Gastrocnemius medialis (tissue), 4 donors: ENCODE measurements around the gene TNRC18. TPM values are rescaled to one million over a fixed set of nuclear protein-coding genes. Genes with fewer than 3 reads are reported as not detected.
"Not testable (repeated sequence)": the region's sequence is repeated elsewhere in the genome, so short reads cannot be mapped to it uniquely, and the experiment has no call there.

Experiments
- ATAC-seq, 2 donors: fragments of 150-250 bp; one replicate each; pipeline ENCODE4 v1.9.1; 2016
- DNase-seq, 2 donors: peaks; one replicate each; pipeline ENCODE4 v3.0.0-alpha.2; 2019
- H3K27ac ChIP-seq, 4 donors: fragments of 200-600 bp; sonication (generic); 1 replicate in 1 of 4; 2 replicates in 3 of 4; pipeline ENCODE4 v1.5.1; 2016 to 2018; ENCODE audit warnings: mild to moderate bottlenecking in 2 of 4, moderate library complexity in 1 of 4
- H3K27me3 ChIP-seq, 3 donors: fragments of 200-600 bp; sonication (generic) in 2 of 3; 1 replicate in 1 of 3; 2 replicates in 2 of 3; pipeline versions ENCODE4 v1.5.1 to v1.6.0; 2016 to 2019; ENCODE audit warnings: mild to moderate bottlenecking in 1 of 3, moderate library complexity in 1 of 3
- H3K36me3 ChIP-seq, 2 donors: fragments of 200-600 bp; sonication (generic) in 1 of 2; one replicate each; pipeline ENCODE4 v1.5.1; 2017 to 2018
- H3K4me1 ChIP-seq, 2 donors: fragments of 200-600 bp; sonication (generic) in 1 of 2; one replicate each; pipeline ENCODE4 v1.5.1; 2016 to 2017; ENCODE audit warnings: mild to moderate bottlenecking in 2 of 2
- H3K4me3 ChIP-seq, 4 donors: fragments of 200-600 bp; sonication (generic) in 3 of 4; 1 replicate in 1 of 4; 2 replicates in 3 of 4; pipeline ENCODE4 v1.5.1; 2016 to 2019; ENCODE audit warnings: mild to moderate bottlenecking in 2 of 4
- H3K9me3 ChIP-seq, 3 donors: fragments of 200-600 bp; sonication (generic) in 2 of 3; 1 replicate in 1 of 3; 2 replicates in 2 of 3; pipeline ENCODE4 v1.5.1; 2016 to 2019
- CTCF ChIP-seq, 5 experiments: fragments of 450-650 bp in 3 of 5; fragments of 200-600 bp in 2 of 5; sonication (generic) in 2 of 5; IDR thresholded peaks in 4 of 5; conservative IDR thresholded peaks in 1 of 5; 1 replicate in 4 of 5; 2 replicates in 1 of 5; pipeline ENCODE4 v1.5.1; 2016 to 2019; ENCODE audit warnings: antibody characterized with exemption in 5 of 5, mild to moderate bottlenecking in 3 of 5, moderate library complexity in 3 of 5
- POLR2A ChIP-seq, 2 donors: fragments of 450-650 bp; IDR thresholded peaks; one replicate each; pipeline ENCODE4 v1.6.1; 2017; ENCODE audit warnings: antibody characterized with exemption in 2 of 2, mild to moderate bottlenecking in 2 of 2, moderate library complexity in 2 of 2
- in situ Hi-C, 4 donors: fragments of 200-750 bp; cut with MboI; loops; one replicate each; pipeline versions ENCODE4 v1.15.0 to v1.8.0; 2017; ENCODE audit warnings: low sequenced_read_pairs in 4 of 4
- intact Hi-C: fragments of 100-400 bp; cut with DNase I; formaldehyde crosslinking; loops from one replicate; pipeline ENCODE4 v1.15.1; 2023; ENCODE audit warnings: low total_unique reads
- total RNA-seq, 4 donors: library from RNA; depleted of rRNA; stranded (reverse); fragments of >200 nt; gene quantifications; one replicate each; pipeline versions ENCODE4 v1.1.0 to v1.2.3, GENCODE V29; 2016

Gene TNRC18
- total RNA-seq, 4 donors from 2014 or later: 8.7 to 31.2 (median 20.5) TPM

GRCh38 chr7:5296015-5296610 lies 127.5 kb downstream of the TNRC18 start:
- DNase-seq: no peak
- TF ChIP-seq POLR2A (IDR thresholded peaks at IDR 0.05) (no peak), CTCF (IDR thresholded peaks at IDR 0.05 in 4 of 5, conservative IDR thresholded peaks at IDR 0.05 in 1 of 5) (no peak)
- H3K4me1 ChIP-seq: no peaks in the 10 kb centered on the region
- H3K27me3 ChIP-seq: peaks cover 0 to 7% (median 0%) of the 10 kb centered on the region in 3 donors
- H3K4me3 ChIP-seq: no peak overlapping the region
- in situ Hi-C loops (no loop called here), intact Hi-C loops (no loop called here)
- ATAC-seq: no peak
- no peaks in the 10 kb centered on the region for H3K9me3 ChIP-seq
- H3K27ac ChIP-seq: no peak overlapping the region
- H3K36me3 ChIP-seq: no peaks in the 10 kb centered on the region

GRCh38 chr7:5295039-5296014 lies 128.3 kb downstream of the TNRC18 start:
- Histone ChIP-seq H3K36me3 (no peaks in the 10 kb centered on the region), H3K27ac (no peak overlapping the region), H3K4me3 (no peak overlapping the region), H3K27me3 (peaks cover 0 to 7% (median 0%) of the 10 kb centered on the region in 3 donors), H3K9me3 (no peaks in the 10 kb centered on the region), H3K4me1 (no peaks in the 10 kb centered on the region)
- TF ChIP-seq CTCF (IDR thresholded peaks at IDR 0.05 in 4 of 5, conservative IDR thresholded peaks at IDR 0.05 in 1 of 5) (no peak), POLR2A (IDR thresholded peaks at IDR 0.05) (no peak)
- no peak for ATAC-seq
- in situ Hi-C loops (no loop called here), intact Hi-C loops (no loop called here)
- no peak for DNase-seq

- intact Hi-C loops (no loop called here), in situ Hi-C loops (no loop called here)
- no peaks in the 10 kb centered on the region for H3K9me3 ChIP-seq
- no peaks in the 10 kb centered on the region for H3K36me3 ChIP-seq
- no peak for ATAC-seq
- H3K4me3 ChIP-seq: no peak overlapping the region
- no peak for DNase-seq
- H3K4me1 ChIP-seq: no peaks in the 10 kb centered on the region
- H3K27ac ChIP-seq: no peak overlapping the region
- no peak for TF ChIP-seq POLR2A (IDR thresholded peaks at IDR 0.05)
- no peak for TF ChIP-seq CTCF (IDR thresholded peaks at IDR 0.05 in 4 of 5, conservative IDR thresholded peaks at IDR 0.05 in 1 of 5)
- peaks cover 0 to 7% (median 0%) of the 10 kb centered on the region in 3 donors for H3K27me3 ChIP-seq
These were observed 129.3 kb downstream of the TNRC18 start for GRCh38 chr7:5294169-5294987.

DNA sequence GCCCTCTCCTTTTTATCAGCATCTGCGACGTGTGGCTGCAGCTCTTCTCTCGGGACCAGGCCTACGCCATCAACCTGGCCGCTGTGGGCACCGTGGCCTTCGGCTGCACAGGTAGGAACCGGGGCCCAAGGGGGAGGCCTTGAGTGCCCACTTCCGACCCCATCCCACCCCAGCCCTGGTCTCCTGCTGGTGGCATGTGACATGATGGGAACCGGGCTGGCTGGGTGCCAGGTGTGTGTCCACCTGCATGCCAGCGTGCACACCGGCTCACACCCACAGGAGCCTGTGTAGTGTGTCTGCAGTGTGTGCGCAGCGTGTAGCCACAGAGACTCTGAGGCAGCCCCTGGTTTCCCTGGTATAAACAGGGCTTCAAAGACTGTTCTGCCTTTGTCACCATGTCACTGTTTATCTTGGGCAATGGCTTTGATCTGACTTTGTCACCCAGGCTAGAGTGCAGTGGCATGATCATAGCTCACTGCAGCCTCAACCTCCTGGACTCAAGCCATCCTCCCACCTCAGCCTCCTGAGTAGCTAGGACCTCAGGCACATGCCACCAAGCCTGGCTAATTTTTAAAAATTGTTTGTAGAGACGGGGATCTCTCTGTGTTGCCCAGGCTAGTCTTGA lies 131.8 kb downstream of the TNRC18 start:
- H3K36me3 ChIP-seq, H3K27ac ChIP-seq, DNase-seq, H3K4me1 ChIP-seq, intact Hi-C loops, ATAC-seq, in situ Hi-C loops, H3K9me3 ChIP-seq, H3K4me3 ChIP-seq, H3K27me3 ChIP-seq: not testable (repeated sequence)
